Body of pancreas (tissue), 4 donors: ENCODE measurements around the gene CCDC33.

ENCODE experiments used
- CTCF ChIP-seq, 7 experiments: fragments of 450-650 bp in 4 of 7; fragments of 200-600 bp in 3 of 7; sonication (generic) in 3 of 7; IDR thresholded peaks; one replicate each; pipeline ENCODE4 v1.5.1; 2016 to 2019; ENCODE audit warnings: antibody characterized with exemption in 7 of 7
- POLR2A ChIP-seq, 3 donors: fragments of 450-650 bp; IDR thresholded peaks; one replicate each; pipeline ENCODE4 v1.6.1; 2016; ENCODE audit warnings: antibody characterized with exemption in 3 of 3, mild to moderate bottlenecking in 2 of 3

- no peak for TF ChIP-seq CTCF (IDR thresholded peaks at IDR 0.05)
- TF ChIP-seq POLR2A (IDR thresholded peaks at IDR 0.05), result no peak
These were observed 25.6 kb downstream of the CCDC33 start for GRCh38 chr15:74261685-74262084.
